Measurements from ENCODE around the gene FYN.

Gene FYN

GRCh38 chr6:111724039-111724438, 149.2 kb downstream of the FYN start:
- POLR2A ChIA-PET, result no interaction called here
- no peak overlapping the region for H3K4me3 ChIP-seq (ENCODE audit: low read depth, low read length)
- H3K9me3 ChIP-seq (ENCODE audit: control insufficient read depth, insufficient read depth, low read depth, low read length), result no peaks in the 10 kb centered on the region
- H3K4me1 ChIP-seq (ENCODE audit: control insufficient read depth, insufficient read depth, low read length), result peaks cover 17% of the 10 kb centered on the region
- peaks cover 0 to 12% of the 10 kb centered on the region in 2 experiments; a peak in 1 of 3 replicates for H3K36me3 ChIP-seq (ENCODE audit: control insufficient read depth in 2 of 2, insufficient read depth in 1 of 2, low read length in 2 of 2)
- no peak overlapping the region for H3K27ac ChIP-seq (ENCODE audit: extremely low read depth, low read depth, low read length)
- CTCF ChIA-PET, result interaction anchor here (0.7 to 1.9 kb wide), 2 partner anchors 10 to 109 kb away, joined by 3 to 8 read pairs; no protein-coding TSS in a partner anchor
- TF ChIP-seq ZBTB17 (tag by site-specific recombination; IDR thresholded peaks at IDR 0.05) (peak; percentile 74), ZNF654 (tag by site-specific recombination; IDR thresholded peaks at IDR 0.05; ENCODE audit: low read depth) (no peak)

- H3K9me3 ChIP-seq (ENCODE audit: control insufficient read depth, insufficient read depth, low read depth, low read length), result no peaks in the 10 kb centered on the region
- H3K27ac ChIP-seq (ENCODE audit: extremely low read depth, low read depth, low read length), result no peak overlapping the region
- ChIA-PET CTCF (interaction anchor here (1.9 to 2.0 kb wide), 2 partner anchors 9 to 274 kb away, joined by 8 to 9 read pairs; no protein-coding TSS in a partner anchor), POLR2A (no interaction called here)
- peaks cover 17% of the 10 kb centered on the region for H3K4me1 ChIP-seq (ENCODE audit: control insufficient read depth, insufficient read depth, low read length)
- H3K4me3 ChIP-seq (ENCODE audit: low read depth, low read length), result no peak overlapping the region
- peaks cover 0 to 17% of the 10 kb centered on the region in 2 experiments; a peak in 1 of 3 replicates for H3K36me3 ChIP-seq (ENCODE audit: control insufficient read depth in 2 of 2, insufficient read depth in 1 of 2, low read length in 2 of 2)
- TF ChIP-seq ZNF792 (tag by site-specific recombination; IDR thresholded peaks at IDR 0.05) (no peak), ZNF423 (tag by site-specific recombination; IDR thresholded peaks at IDR 0.05) (no peak), SP3 (tag by site-specific recombination; IDR thresholded peaks at IDR 0.05) (no peak), ZNF214 (tag by site-specific recombination; IDR thresholded peaks at IDR 0.05; ENCODE audit: borderline replicate concordance) (no peak)
These were observed 149.8 kb downstream of the FYN start for GRCh38 chr6:111723412-111723970.

DNA sequence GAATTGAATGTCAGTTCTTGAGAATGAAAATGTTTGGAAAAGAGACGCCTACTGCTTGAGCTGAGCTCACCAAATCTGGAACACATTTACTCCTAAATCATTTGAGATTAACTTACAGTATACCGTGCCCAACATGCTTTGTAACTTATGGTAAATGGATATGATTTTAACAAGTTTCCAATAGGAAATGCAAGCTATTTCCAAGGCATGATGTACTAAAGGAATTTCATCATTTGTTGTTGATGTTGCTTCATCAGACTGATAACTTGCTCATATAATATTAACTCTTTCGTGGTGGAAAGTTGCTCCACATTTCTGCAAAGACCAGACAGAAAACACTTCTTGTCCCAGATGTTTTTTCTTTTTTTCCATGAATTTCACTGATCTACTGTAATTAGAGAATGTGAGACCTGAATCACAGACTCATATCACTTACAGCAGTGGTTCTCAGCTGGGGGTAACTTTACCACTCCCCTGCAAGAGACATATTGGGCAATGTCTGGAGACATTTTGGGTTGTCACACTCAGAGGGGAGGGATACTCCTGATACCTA, 151.0 kb downstream of the FYN start:
- no peak overlapping the region for H3K4me3 ChIP-seq (ENCODE audit: low read depth, low read length)
- peaks cover 0 to 28% of the 10 kb centered on the region in 2 experiments; a peak in 1 of 3 replicates for H3K36me3 ChIP-seq (ENCODE audit: control insufficient read depth in 2 of 2, insufficient read depth in 1 of 2, low read length in 2 of 2)
- no peaks in the 10 kb centered on the region for H3K9me3 ChIP-seq (ENCODE audit: control insufficient read depth, insufficient read depth, low read depth, low read length)
- TF ChIP-seq ZBTB21 (tag by site-specific recombination; IDR thresholded peaks at IDR 0.05) (0 out of 2 replicates have a peak, but pooled peaks have one; percentile 12), ZNF670 (tag by site-specific recombination; IDR thresholded peaks at IDR 0.05; ENCODE audit: low read depth) (no peak), GLIS1 (tag by site-specific recombination; IDR thresholded peaks at IDR 0.05) (peak; percentile 87), PRDM6 (tag by site-specific recombination; IDR thresholded peaks at IDR 0.05) (0 out of 2 replicates have a peak, but pooled peaks have one; percentile 18), ZNF394 (tag by site-specific recombination; IDR thresholded peaks at IDR 0.05; ENCODE audit: borderline replicate concordance) (0 out of 2 replicates have a peak, but pooled peaks have one; percentile 15), ZNF692 (tag by site-specific recombination; IDR thresholded peaks at IDR 0.05) (peak; percentile 50; the same call in 1 of the 2 replicates), ZNF48 (tag by site-specific recombination; IDR thresholded peaks at IDR 0.05) (no peak), PRDM1 (tag by site-specific recombination; IDR thresholded peaks at IDR 0.05) (0 out of 2 replicates have a peak, but pooled peaks have one; percentile 11), ZEB2 (tag by site-specific recombination; IDR thresholded peaks at IDR 0.05) (peak; percentile 47), ZNF174 (tag by site-specific recombination; IDR thresholded peaks at IDR 0.05) (no peak), ZSCAN18 (tag by site-specific recombination; IDR thresholded peaks at IDR 0.05) (0 out of 2 replicates have a peak, but pooled peaks have one; percentile 21), ZIC2 (tag by site-specific recombination; IDR thresholded peaks at IDR 0.05) (peak; percentile 48; the same call in 1 of the 2 replicates)
- TF ChIP-seq, protein P1, sequence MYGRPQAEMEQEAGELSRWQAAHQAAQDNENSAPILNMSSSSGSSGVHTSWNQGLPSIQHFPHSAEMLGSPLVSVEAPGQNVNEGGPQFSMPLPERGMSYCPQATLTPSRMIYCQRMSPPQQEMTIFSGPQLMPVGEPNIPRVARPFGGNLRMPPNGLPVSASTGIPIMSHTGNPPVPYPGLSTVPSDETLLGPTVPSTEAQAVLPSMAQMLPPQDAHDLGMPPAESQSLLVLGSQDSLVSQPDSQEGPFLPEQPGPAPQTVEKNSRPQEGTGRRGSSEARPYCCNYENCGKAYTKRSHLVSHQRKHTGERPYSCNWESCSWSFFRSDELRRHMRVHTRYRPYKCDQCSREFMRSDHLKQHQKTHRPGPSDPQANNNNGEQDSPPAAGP (tag by site-specific recombination; IDR thresholded peaks at IDR 0.05), result no peak
- TF ChIP-seq, protein P2, sequence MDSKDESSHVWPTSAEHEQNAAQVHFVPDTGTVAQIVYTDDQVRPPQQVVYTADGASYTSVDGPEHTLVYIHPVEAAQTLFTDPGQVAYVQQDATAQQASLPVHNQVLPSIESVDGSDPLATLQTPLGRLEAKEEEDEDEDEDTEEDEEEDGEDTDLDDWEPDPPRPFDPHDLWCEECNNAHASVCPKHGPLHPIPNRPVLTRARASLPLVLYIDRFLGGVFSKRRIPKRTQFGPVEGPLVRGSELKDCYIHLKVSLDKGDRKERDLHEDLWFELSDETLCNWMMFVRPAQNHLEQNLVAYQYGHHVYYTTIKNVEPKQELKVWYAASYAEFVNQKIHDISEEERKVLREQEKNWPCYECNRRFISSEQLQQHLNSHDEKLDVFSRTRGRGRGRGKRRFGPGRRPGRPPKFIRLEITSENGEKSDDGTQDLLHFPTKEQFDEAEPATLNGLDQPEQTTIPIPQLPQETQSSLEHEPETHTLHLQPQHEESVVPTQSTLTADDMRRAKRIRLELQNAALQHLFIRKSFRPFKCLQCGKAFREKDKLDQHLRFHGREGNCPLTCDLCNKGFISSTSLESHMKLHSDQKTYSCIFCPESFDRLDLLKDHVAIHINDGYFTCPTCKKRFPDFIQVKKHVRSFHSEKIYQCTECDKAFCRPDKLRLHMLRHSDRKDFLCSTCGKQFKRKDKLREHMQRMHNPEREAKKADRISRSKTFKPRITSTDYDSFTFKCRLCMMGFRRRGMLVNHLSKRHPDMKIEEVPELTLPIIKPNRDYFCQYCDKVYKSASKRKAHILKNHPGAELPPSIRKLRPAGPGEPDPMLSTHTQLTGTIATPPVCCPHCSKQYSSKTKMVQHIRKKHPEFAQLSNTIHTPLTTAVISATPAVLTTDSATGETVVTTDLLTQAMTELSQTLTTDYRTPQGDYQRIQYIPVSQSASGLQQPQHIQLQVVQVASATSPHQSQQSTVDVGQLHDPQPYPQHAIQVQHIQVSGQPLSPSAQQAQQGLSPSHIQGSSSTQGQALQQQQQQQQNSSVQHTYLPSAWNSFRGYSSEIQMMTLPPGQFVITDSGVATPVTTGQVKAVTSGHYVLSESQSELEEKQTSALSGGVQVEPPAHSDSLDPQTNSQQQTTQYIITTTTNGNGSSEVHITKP (tag by site-specific recombination; IDR thresholded peaks at IDR 0.05), result peak; percentile 96
- H3K27ac ChIP-seq (ENCODE audit: extremely low read depth, low read depth, low read length), result no peak overlapping the region
- H3K4me1 ChIP-seq (ENCODE audit: control insufficient read depth, insufficient read depth, low read length), result peaks cover 17% of the 10 kb centered on the region
- ChIA-PET POLR2A (no interaction called here), CTCF (interaction anchor here (0.6 to 2.0 kb wide), 12 partner anchors 8 to 1020 kb away, joined by 3 to 9 read pairs (median 3); no protein-coding TSS in a partner anchor)

All from HEK293 (cell line).